ENCODE results near the gene ANKRD24.

ANKRD24 gene

GRCh38 chr19:4197625-4198466 is 15.4 kb downstream of the ANKRD24 start:
- H3K36me3 Mint-ChIP-seq (ENCODE audit: low read depth) = no peaks in the 10 kb centered on the region
- peaks cover 61% of the 10 kb centered on the region for H3K27me3 Mint-ChIP-seq
- peaks cover 5% of the 10 kb centered on the region for H3K4me1 Mint-ChIP-seq (ENCODE audit: low read depth)
- no peak overlapping the region for H3K27ac Mint-ChIP-seq
- intact Hi-C loops (cut with micrococcal nuclease) = no loop called here
- H3K4me3 Mint-ChIP-seq = no peak overlapping the region
- peaks cover 11% of the 10 kb centered on the region for H3K9me3 Mint-ChIP-seq

GRCh38 chr19:4198467-4199126 is 16.1 kb downstream of the ANKRD24 start:
- Mint-ChIP-seq H3K4me3 (no peak overlapping the region), H3K4me1 (ENCODE audit: low read depth) (peaks cover 5% of the 10 kb centered on the region), H3K27ac (no peak overlapping the region), H3K27me3 (peaks cover 60% of the 10 kb centered on the region), H3K36me3 (ENCODE audit: low read depth) (no peaks in the 10 kb centered on the region), H3K9me3 (peaks cover 11% of the 10 kb centered on the region)
- intact Hi-C loops (cut with micrococcal nuclease) = no loop called here

GRCh38 chr19:4199699-4200293 is 17.3 kb downstream of the ANKRD24 start:
- Mint-ChIP-seq H3K4me1 (ENCODE audit: low read depth) (peaks cover 5% of the 10 kb centered on the region), H3K9me3 (peaks cover 11% of the 10 kb centered on the region), H3K27ac (no peak overlapping the region), H3K36me3 (ENCODE audit: low read depth) (no peaks in the 10 kb centered on the region), H3K4me3 (no peak overlapping the region), H3K27me3 (peaks cover 55% of the 10 kb centered on the region)
- intact Hi-C loops (cut with micrococcal nuclease) = loop anchor here (10.0 kb wide), 2 partner anchors 215 to 345 kb away; partner anchors contain the start of gene EEF2

- H3K9me3 Mint-ChIP-seq = peaks cover 11% of the 10 kb centered on the region
- no peak overlapping the region for H3K4me3 Mint-ChIP-seq
- H3K36me3 Mint-ChIP-seq (ENCODE audit: low read depth) = no peaks in the 10 kb centered on the region
- peaks cover 49% of the 10 kb centered on the region for H3K27me3 Mint-ChIP-seq
- intact Hi-C loops (cut with micrococcal nuclease) = loop anchor here (10.0 kb wide), 2 partner anchors 216 to 346 kb away; partner anchors contain the start of gene EEF2
- peaks cover 5% of the 10 kb centered on the region for H3K4me1 Mint-ChIP-seq (ENCODE audit: low read depth)
- no peak overlapping the region for H3K27ac Mint-ChIP-seq
Observed at GRCh38 chr19:4200940-4201542, 18.6 kb downstream of the ANKRD24 start.

GRCh38 chr19:4201798-4202197 is 19.3 kb downstream of the ANKRD24 start:
- Mint-ChIP-seq H3K4me3 (no peak overlapping the region), H3K4me1 (ENCODE audit: low read depth) (peaks cover 5% of the 10 kb centered on the region), H3K36me3 (ENCODE audit: low read depth) (no peaks in the 10 kb centered on the region), H3K27me3 (peaks cover 44% of the 10 kb centered on the region), H3K27ac (no peak overlapping the region), H3K9me3 (peaks cover 11% of the 10 kb centered on the region)
- intact Hi-C loops (cut with micrococcal nuclease) = loop anchor here (10.0 kb wide), 2 partner anchors 217 to 347 kb away; partner anchors contain the start of gene EEF2

- no peak overlapping the region for H3K27ac Mint-ChIP-seq
- H3K36me3 Mint-ChIP-seq (ENCODE audit: low read depth) = no peaks in the 10 kb centered on the region
- no peaks in the 10 kb centered on the region for H3K4me1 Mint-ChIP-seq (ENCODE audit: low read depth)
- H3K9me3 Mint-ChIP-seq = no peaks in the 10 kb centered on the region
- no peak overlapping the region for H3K4me3 Mint-ChIP-seq
- intact Hi-C loops (cut with micrococcal nuclease) = loop anchor here (10.0 kb wide), 2 partner anchors 222 to 352 kb away; partner anchors contain the start of gene EEF2
- peaks cover 15% of the 10 kb centered on the region for H3K27me3 Mint-ChIP-seq
Observed at GRCh38 chr19:4206818-4207484, 24.5 kb downstream of the ANKRD24 start.

- H3K27ac Mint-ChIP-seq = no peak overlapping the region
- H3K36me3 Mint-ChIP-seq (ENCODE audit: low read depth) = no peaks in the 10 kb centered on the region
- H3K4me3 Mint-ChIP-seq = no peak overlapping the region
- intact Hi-C loops (cut with micrococcal nuclease) = loop anchor here (10.0 kb wide), 2 partner anchors 224 to 354 kb away; partner anchors contain the start of gene EEF2
- no peaks in the 10 kb centered on the region for H3K9me3 Mint-ChIP-seq
- no peaks in the 10 kb centered on the region for H3K4me1 Mint-ChIP-seq (ENCODE audit: low read depth)
- peaks cover 15% of the 10 kb centered on the region for H3K27me3 Mint-ChIP-seq
Observed at GRCh38 chr19:4208385-4209094, 26.1 kb downstream of the ANKRD24 start.

- Mint-ChIP-seq H3K27ac (no peak overlapping the region), H3K36me3 (ENCODE audit: low read depth) (no peaks in the 10 kb centered on the region), H3K9me3 (no peaks in the 10 kb centered on the region), H3K27me3 (peaks cover 15% of the 10 kb centered on the region), H3K4me3 (no peak overlapping the region), H3K4me1 (ENCODE audit: low read depth) (no peaks in the 10 kb centered on the region)
- intact Hi-C loops (cut with micrococcal nuclease) = no loop called here
Observed at GRCh38 chr19:4210166-4210731, 27.8 kb downstream of the ANKRD24 start.

- peaks cover 10% of the 10 kb centered on the region for H3K9me3 Mint-ChIP-seq
- H3K4me3 Mint-ChIP-seq = no peak overlapping the region
- peaks cover 10% of the 10 kb centered on the region for H3K27me3 Mint-ChIP-seq
- intact Hi-C loops (cut with micrococcal nuclease) = no loop called here
- H3K4me1 Mint-ChIP-seq (ENCODE audit: low read depth) = no peaks in the 10 kb centered on the region
- H3K27ac Mint-ChIP-seq = no peak overlapping the region
- no peaks in the 10 kb centered on the region for H3K36me3 Mint-ChIP-seq (ENCODE audit: low read depth)
Observed at GRCh38 chr19:4213116-4213515, 30.6 kb downstream of the ANKRD24 start.

GRCh38 chr19:4215807-4216206 is 33.3 kb downstream of the ANKRD24 start:
- Mint-ChIP-seq H3K4me3 (no peak overlapping the region), H3K27me3 (peaks cover 8% of the 10 kb centered on the region), H3K27ac (no peak overlapping the region), H3K36me3 (ENCODE audit: low read depth) (no peaks in the 10 kb centered on the region), H3K9me3 (peaks cover 10% of the 10 kb centered on the region), H3K4me1 (ENCODE audit: low read depth) (peaks cover 4% of the 10 kb centered on the region)
- intact Hi-C loops (cut with micrococcal nuclease) = no loop called here

GRCh38 chr19:4216846-4217245 is 34.4 kb downstream of the ANKRD24 start:
- Mint-ChIP-seq H3K4me1 (ENCODE audit: low read depth) (peaks cover 4% of the 10 kb centered on the region), H3K27ac (no peak overlapping the region), H3K9me3 (peaks cover 10% of the 10 kb centered on the region), H3K4me3 (no peak overlapping the region), H3K27me3 (peaks cover 9% of the 10 kb centered on the region), H3K36me3 (ENCODE audit: low read depth) (no peaks in the 10 kb centered on the region)
- intact Hi-C loops (cut with micrococcal nuclease) = no loop called here

GRCh38 chr19:4217429-4218264 is 35.2 kb downstream of the ANKRD24 start:
- Mint-ChIP-seq H3K36me3 (ENCODE audit: low read depth) (no peaks in the 10 kb centered on the region), H3K27me3 (peaks cover 10% of the 10 kb centered on the region), H3K4me1 (ENCODE audit: low read depth) (peaks cover 4% of the 10 kb centered on the region), H3K9me3 (peaks cover 10% of the 10 kb centered on the region), H3K4me3 (no peak overlapping the region), H3K27ac (no peak overlapping the region)
- intact Hi-C loops (cut with micrococcal nuclease) = no loop called here
